ENCODE measurements around the gene LPP.

DNA sequence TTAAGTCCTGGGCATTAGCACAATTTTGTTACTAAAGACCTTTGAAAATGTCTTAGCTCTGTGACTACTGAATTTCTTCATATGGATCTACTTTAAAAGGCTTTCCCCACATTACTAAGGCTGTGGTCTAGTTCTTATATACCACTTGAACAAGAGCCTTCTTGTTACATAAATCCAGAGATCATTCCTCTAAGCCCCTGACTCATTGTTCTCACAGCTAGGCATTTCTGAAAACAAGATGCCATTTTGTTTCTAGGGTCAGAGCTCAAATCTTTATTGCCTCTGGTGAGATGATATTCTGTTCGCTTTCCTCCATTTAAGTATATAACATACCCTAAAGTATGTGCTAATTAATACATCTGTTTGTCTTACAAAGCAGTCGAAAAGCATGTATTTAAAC lies 29.8 kb upstream of the LPP start:
- TF ChIP-seq, protein P1, sequence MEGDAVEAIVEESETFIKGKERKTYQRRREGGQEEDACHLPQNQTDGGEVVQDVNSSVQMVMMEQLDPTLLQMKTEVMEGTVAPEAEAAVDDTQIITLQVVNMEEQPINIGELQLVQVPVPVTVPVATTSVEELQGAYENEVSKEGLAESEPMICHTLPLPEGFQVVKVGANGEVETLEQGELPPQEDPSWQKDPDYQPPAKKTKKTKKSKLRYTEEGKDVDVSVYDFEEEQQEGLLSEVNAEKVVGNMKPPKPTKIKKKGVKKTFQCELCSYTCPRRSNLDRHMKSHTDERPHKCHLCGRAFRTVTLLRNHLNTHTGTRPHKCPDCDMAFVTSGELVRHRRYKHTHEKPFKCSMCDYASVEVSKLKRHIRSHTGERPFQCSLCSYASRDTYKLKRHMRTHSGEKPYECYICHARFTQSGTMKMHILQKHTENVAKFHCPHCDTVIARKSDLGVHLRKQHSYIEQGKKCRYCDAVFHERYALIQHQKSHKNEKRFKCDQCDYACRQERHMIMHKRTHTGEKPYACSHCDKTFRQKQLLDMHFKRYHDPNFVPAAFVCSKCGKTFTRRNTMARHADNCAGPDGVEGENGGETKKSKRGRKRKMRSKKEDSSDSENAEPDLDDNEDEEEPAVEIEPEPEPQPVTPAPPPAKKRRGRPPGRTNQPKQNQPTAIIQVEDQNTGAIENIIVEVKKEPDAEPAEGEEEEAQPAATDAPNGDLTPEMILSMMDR (conservative IDR thresholded peaks at IDR 0.05; ENCODE audit: low read depth, low read length) = no peak
- no peak for TF ChIP-seq POLR2A (IDR thresholded peaks at IDR 0.05; ENCODE audit: low read depth, low read length)
- no peak for TF ChIP-seq CEBPB (IDR thresholded peaks at IDR 0.05; ENCODE audit: low read depth, low read length)
- TF ChIP-seq CHD1 (IDR thresholded peaks at IDR 0.05; ENCODE audit: low read depth, low read length) = no peak
- TF ChIP-seq, protein P2, sequence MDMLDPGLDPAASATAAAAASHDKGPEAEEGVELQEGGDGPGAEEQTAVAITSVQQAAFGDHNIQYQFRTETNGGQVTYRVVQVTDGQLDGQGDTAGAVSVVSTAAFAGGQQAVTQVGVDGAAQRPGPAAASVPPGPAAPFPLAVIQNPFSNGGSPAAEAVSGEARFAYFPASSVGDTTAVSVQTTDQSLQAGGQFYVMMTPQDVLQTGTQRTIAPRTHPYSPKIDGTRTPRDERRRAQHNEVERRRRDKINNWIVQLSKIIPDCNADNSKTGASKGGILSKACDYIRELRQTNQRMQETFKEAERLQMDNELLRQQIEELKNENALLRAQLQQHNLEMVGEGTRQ (IDR thresholded peaks at IDR 0.05; ENCODE audit: low read depth, low read length) = no peak
- no peak for TF ChIP-seq RFX5 (IDR thresholded peaks at IDR 0.05; ENCODE audit: low read depth, low read length)
- no peak for TF ChIP-seq BHLHE40 (IDR thresholded peaks at IDR 0.05; ENCODE audit: low read depth, low read length)
- no peak for TF ChIP-seq NFE2L2 (IDR thresholded peaks at IDR 0.05; ENCODE audit: low read depth, low read length)
- no peak for TF ChIP-seq RCOR1 (IDR thresholded peaks at IDR 0.05; ENCODE audit: insufficient replicate concordance, low read length)
- TF ChIP-seq MXI1 (IDR thresholded peaks at IDR 0.05; ENCODE audit: borderline replicate concordance, low read depth, low read length) = no peak
- TF ChIP-seq, protein P3, sequence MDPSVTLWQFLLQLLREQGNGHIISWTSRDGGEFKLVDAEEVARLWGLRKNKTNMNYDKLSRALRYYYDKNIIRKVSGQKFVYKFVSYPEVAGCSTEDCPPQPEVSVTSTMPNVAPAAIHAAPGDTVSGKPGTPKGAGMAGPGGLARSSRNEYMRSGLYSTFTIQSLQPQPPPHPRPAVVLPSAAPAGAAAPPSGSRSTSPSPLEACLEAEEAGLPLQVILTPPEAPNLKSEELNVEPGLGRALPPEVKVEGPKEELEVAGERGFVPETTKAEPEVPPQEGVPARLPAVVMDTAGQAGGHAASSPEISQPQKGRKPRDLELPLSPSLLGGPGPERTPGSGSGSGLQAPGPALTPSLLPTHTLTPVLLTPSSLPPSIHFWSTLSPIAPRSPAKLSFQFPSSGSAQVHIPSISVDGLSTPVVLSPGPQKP (IDR thresholded peaks at IDR 0.05; ENCODE audit: borderline replicate concordance, low read depth, low read length) = no peak
- no peak for TF ChIP-seq RAD21 (IDR thresholded peaks at IDR 0.05; ENCODE audit: low read length)
